C4-2B (cell line): ENCODE measurements around the gene KRTAP1-4.

Experiments used
- CTCF ChIP-seq: fragments of 450-650 bp; conservative IDR thresholded peaks from 2 replicates; pipeline ENCODE4 v1.5.1; 2017; ENCODE audit warnings: mild to moderate bottlenecking
- ZFX ChIP-seq: fragments of 450-650 bp; IDR thresholded peaks from 2 replicates; pipeline ENCODE4 v1.6.1; 2017

GRCh38 chr17:41058741-41059140, 28.7 kb upstream of the KRTAP1-4 start:
- TF ChIP-seq CTCF (no peak), ZFX (no peak)
